Panc1 (cell line): Measurements from ENCODE around the gene CYCS. TPM values are rescaled to one million over a fixed set of nuclear protein-coding genes. Genes with fewer than 3 reads are reported as not detected.

Experiments used
- ATAC-seq: fragments of 200-7000 bp; cut with Tn5 transposase; 2 replicates; pipeline ENCODE4 v1.9.1; 2020; ENCODE audit warnings: mild to moderate bottlenecking, moderate library complexity
- BruUV-seq: library from RNA; stranded (reverse); fragments of 400-500 nt; replicated peaks from 2 replicates; lab custom pipeline; 2021; lab: Mats Ljungman, UMichigan
- CTCF ChIA-PET: fragments of 300-600 bp; sonication (Branson Sonifier 250); formaldehyde crosslinking; loops from one replicate; lab custom pipeline; 2022; ENCODE audit warnings: antibody characterized with exemption; lab: Charles Lee
- POLR2A ChIA-PET: fragments of 300-600 bp; sonication (Branson Sonifier 250); formaldehyde crosslinking; loops from one replicate; lab custom pipeline; 2022; ENCODE audit warnings: antibody characterized with exemption; lab: Charles Lee
- DNase-seq: peaks from one replicate; pipeline ENCODE4 v3.0.0-alpha.2; 2010; ENCODE audit warnings: low read depth, low spot score
- H3K27ac ChIP-seq: 2 replicates; pipeline ENCODE4 v1.5.1; 2011; ENCODE audit warnings: mild to moderate bottlenecking, low read length, inconsistent platforms
- H3K27me3 ChIP-seq: fragments of 200-500 bp; sonication (Bioruptor generic); 2 replicates; pipeline ENCODE4 v1.6.0; 2014; ENCODE audit warnings: low read length, inconsistent platforms; ENCODE audit not compliant: control insufficient read depth, insufficient read depth
- H3K36me3 ChIP-seq: fragments of 200-500 bp; sonication (Bioruptor generic); 2 replicates; pipeline ENCODE4 v1.5.1; 2014; ENCODE audit warnings: inconsistent platforms, mild to moderate bottlenecking, low read length, moderate library complexity; ENCODE audit not compliant: control insufficient read depth, insufficient read depth
- H3K4me1 ChIP-seq: 2 replicates; pipeline ENCODE4 v1.5.1; 2011; ENCODE audit warnings: inconsistent platforms, mild to moderate bottlenecking, low read length, moderate library complexity; ENCODE audit not compliant: control insufficient read depth, insufficient read depth
- H3K4me3 ChIP-seq, 2 experiments: 2 replicates each; pipeline ENCODE4 v1.5.1; 2011 to 2012; ENCODE audit warnings: low read depth in 2 of 2, low read length in 2 of 2, mild to moderate bottlenecking in 2 of 2, inconsistent platforms in 1 of 2, moderate library complexity in 1 of 2
- H3K9me3 ChIP-seq: fragments of 200-500 bp; sonication (Bioruptor generic); 2 replicates; pipeline ENCODE4 v1.5.1; 2014; ENCODE audit warnings: low read depth, mild to moderate bottlenecking, inconsistent platforms, low read length, moderate library complexity; ENCODE audit not compliant: control insufficient read depth, insufficient read depth
- CTCF ChIP-seq: fragments of 450-650 bp; IDR thresholded peaks from 2 replicates; pipeline ENCODE4 v1.5.1; 2017; ENCODE audit warnings: mild to moderate bottlenecking
- POLR2AphosphoS5 ChIP-seq: IDR thresholded peaks from 2 replicates; pipeline ENCODE4 v1.6.1; 2012; ENCODE audit warnings: mild to moderate bottlenecking, low read depth, low read length, moderate library complexity
- REST ChIP-seq, 2 experiments: IDR thresholded peaks; 2 replicates each; pipeline ENCODE4 v1.6.1; 2011 to 2012; ENCODE audit warnings: low read depth in 2 of 2, control low read depth in 1 of 2, low read length in 1 of 2, mild to moderate bottlenecking in 1 of 2, moderate library complexity in 1 of 2; ENCODE audit not compliant: insufficient read depth in 1 of 2
- SIN3A ChIP-seq: IDR thresholded peaks from 2 replicates; pipeline ENCODE4 v1.6.1; 2012; ENCODE audit warnings: low read depth, mild to moderate bottlenecking, low read length, moderate library complexity, borderline replicate concordance; ENCODE audit not compliant: insufficient read depth
- TCF7L2 ChIP-seq: IDR thresholded peaks from 2 replicates; pipeline ENCODE4 v1.6.1; 2011; ENCODE audit warnings: mild to moderate bottlenecking, low read depth, low read length, inconsistent platforms
- in situ Hi-C: cut with HindIII; loops from 2 replicates; pipeline ENCODE4 v1.10.0; 2016; ENCODE audit warnings: low sequenced_read_pairs, low pct_unique_long_range_greater_than_20kb
- intact Hi-C: fragments of 100-400 bp; cut with micrococcal nuclease; formaldehyde crosslinking; loops from one replicate; pipeline ENCODE4 v1.10.0; 2022; ENCODE audit not compliant: unreplicated experiment
- total RNA-seq: library from RNA; stranded (reverse); gene quantifications from one replicate; pipeline ENCODE4 v1.2.1, GENCODE V29; 2021; ENCODE audit not compliant: unreplicated experiment

Gene CYCS
- total RNA-seq, 1 experiment from 2014 or later, result 245 TPM

GRCh38 chr7:25084821-25085220 is 40.2 kb downstream of the CYCS start:
- DNase-seq (no peak), ATAC-seq (no peak)
- Histone ChIP-seq H3K4me3 (no peak overlapping the region), H3K27me3 (no peaks in the 10 kb centered on the region), H3K4me1 (no peaks in the 10 kb centered on the region), H3K27ac (no peak overlapping the region), H3K9me3 (no peaks in the 10 kb centered on the region), H3K36me3 (no peaks in the 10 kb centered on the region)
- CTCF ChIA-PET, result no interaction called here
- in situ Hi-C loops, result no loop called here
- TF ChIP-seq CTCF, result no peak
- TF ChIP-seq REST (IDR thresholded peaks at IDR 0.05; ENCODE audit: insufficient read depth in 1 of 2, low read depth in 2 of 2, low read length in 1 of 2), result no peak
- TF ChIP-seq TCF7L2, result no peak
- POLR2A ChIA-PET, result no interaction called here
- no TSS peak for BruUV-seq
- intact Hi-C loops, result no loop called here

GRCh38 chr7:25083201-25083600 is 41.9 kb downstream of the CYCS start:
- in situ Hi-C loops, result no loop called here
- BruUV-seq, result no TSS peak
- no peak for ATAC-seq

More at GRCh38 chr7:25083201-25083600, 41.9 kb downstream of the CYCS start:
- no peak for TF ChIP-seq CTCF
- TF ChIP-seq REST (IDR thresholded peaks at IDR 0.05; ENCODE audit: insufficient read depth in 1 of 2, low read depth in 2 of 2, low read length in 1 of 2), result no peak
- TF ChIP-seq SIN3A, result no peak
- TF ChIP-seq POLR2AphosphoS5, result no peak
- TF ChIP-seq TCF7L2, result no peak
- DNase-seq, result no peak
- Histone ChIP-seq H3K4me1 (no peaks in the 10 kb centered on the region), H3K36me3 (no peaks in the 10 kb centered on the region), H3K4me3 (no peak overlapping the region), H3K27ac (no peak overlapping the region), H3K9me3 (no peaks in the 10 kb centered on the region), H3K27me3 (no peaks in the 10 kb centered on the region)
- intact Hi-C loops, result no loop called here
- ChIA-PET CTCF (interaction anchor here (1.2 kb wide), 1 partner anchor 10 kb away, joined by 9 read pairs; no protein-coding TSS in a partner anchor), POLR2A (no interaction called here)
